Uterus (tissue), 2 donors: Measurements from ENCODE around the gene GPR155.

Experiments used
- POLR2A ChIP-seq, 2 donors: fragments of 450-650 bp; IDR thresholded peaks; one replicate each; pipeline ENCODE4 v1.6.1; 2016; ENCODE audit warnings: antibody characterized with exemption in 2 of 2, mild to moderate bottlenecking in 1 of 2, moderate library complexity in 1 of 2
- TF ChIP-seq, protein P1 (sequence below), 4 experiments: fragments of 200-600 bp in 2 of 4; fragments of 450-650 bp in 2 of 4; sonication (generic) in 2 of 4; IDR thresholded peaks; one replicate each; pipeline ENCODE4 v1.5.1; 2016 to 2019; ENCODE audit warnings: antibody characterized with exemption in 4 of 4, mild to moderate bottlenecking in 2 of 4, moderate library complexity in 1 of 4

DNA sequence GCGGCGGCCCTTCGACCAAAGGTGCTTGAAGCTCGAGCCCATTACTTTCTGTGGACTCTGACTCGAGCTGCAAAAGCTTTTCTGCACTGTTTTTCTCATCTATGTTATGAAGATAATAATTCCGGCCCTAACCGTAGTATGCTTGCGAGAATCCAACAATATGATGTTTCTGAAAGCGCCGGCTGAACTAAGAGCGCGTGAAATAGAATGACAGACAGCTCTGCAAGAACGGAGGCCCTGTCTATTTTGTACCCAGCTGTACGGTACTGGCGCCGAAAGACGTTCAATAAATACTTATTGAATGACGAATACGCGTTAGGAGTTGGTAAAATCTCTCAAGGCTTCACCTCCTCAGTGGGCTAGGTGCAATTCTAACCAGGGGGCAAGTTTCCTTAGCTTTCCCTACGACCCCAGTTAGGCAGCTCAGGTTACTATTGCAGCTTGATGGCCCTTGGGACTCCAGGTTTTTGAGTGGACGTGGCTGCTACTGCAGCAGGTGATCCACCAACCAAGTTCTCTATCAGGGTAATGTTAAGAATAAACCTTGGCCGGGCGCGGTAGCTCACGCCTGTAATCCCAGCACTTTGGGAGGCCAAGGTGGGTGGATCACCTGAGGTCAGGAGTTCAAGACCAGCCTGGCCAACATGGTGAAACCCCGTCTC, 90.7 kb downstream of the GPR155 start:
- TF ChIP-seq, protein P1, sequence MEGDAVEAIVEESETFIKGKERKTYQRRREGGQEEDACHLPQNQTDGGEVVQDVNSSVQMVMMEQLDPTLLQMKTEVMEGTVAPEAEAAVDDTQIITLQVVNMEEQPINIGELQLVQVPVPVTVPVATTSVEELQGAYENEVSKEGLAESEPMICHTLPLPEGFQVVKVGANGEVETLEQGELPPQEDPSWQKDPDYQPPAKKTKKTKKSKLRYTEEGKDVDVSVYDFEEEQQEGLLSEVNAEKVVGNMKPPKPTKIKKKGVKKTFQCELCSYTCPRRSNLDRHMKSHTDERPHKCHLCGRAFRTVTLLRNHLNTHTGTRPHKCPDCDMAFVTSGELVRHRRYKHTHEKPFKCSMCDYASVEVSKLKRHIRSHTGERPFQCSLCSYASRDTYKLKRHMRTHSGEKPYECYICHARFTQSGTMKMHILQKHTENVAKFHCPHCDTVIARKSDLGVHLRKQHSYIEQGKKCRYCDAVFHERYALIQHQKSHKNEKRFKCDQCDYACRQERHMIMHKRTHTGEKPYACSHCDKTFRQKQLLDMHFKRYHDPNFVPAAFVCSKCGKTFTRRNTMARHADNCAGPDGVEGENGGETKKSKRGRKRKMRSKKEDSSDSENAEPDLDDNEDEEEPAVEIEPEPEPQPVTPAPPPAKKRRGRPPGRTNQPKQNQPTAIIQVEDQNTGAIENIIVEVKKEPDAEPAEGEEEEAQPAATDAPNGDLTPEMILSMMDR (IDR thresholded peaks at IDR 0.05) = no peak
- no peak for TF ChIP-seq POLR2A (IDR thresholded peaks at IDR 0.05)
